PC-3 (cell line): ENCODE measurements around the gene MFNG. TPM values are rescaled to one million over a fixed set of nuclear protein-coding genes. Genes with fewer than 3 reads are reported as not detected.
A peak's percentile ranks its signal among the peaks of the same experiment; 100 is the strongest.

Experiments used
- ATAC-seq: fragments of 200-7000 bp; cut with Tn5 transposase; 2 replicates; pipeline ENCODE4 v1.9.1; 2020; ENCODE audit warnings: mild to moderate bottlenecking, moderate library complexity
- BruUV-seq: library from RNA; stranded (reverse); fragments of 400-500 nt; replicated peaks from 2 replicates; lab custom pipeline; 2021; lab: Mats Ljungman, UMichigan
- CTCF ChIA-PET: fragments of 300-600 bp; sonication (Branson Sonifier 250); formaldehyde crosslinking; loops from one replicate; lab custom pipeline; 2022; ENCODE audit warnings: antibody characterized with exemption; lab: Charles Lee
- POLR2A ChIA-PET: fragments of 300-600 bp; sonication (Branson Sonifier 250); formaldehyde crosslinking; loops from one replicate; lab custom pipeline; 2022; ENCODE audit warnings: antibody characterized with exemption; ENCODE audit not compliant: unreplicated experiment; lab: Charles Lee
- DNase-seq: peaks from one replicate; pipeline ENCODE4 v3.0.0-alpha.2; 2015
- H2AFZ ChIP-seq: fragments of 300-600 bp; sonication (generic); 2 replicates; pipeline ENCODE4 v1.6.0; 2016; ENCODE audit warnings: antibody characterized with exemption, low read length
- H3F3A ChIP-seq: fragments of 300-600 bp; sonication (generic); one replicate; pipeline ENCODE4 v1.6.0; 2017; ENCODE audit warnings: antibody characterized with exemption, low read length, control low read depth, mild to moderate bottlenecking; ENCODE audit not compliant: unreplicated experiment
- H3K27ac ChIP-seq: fragments of 300-600 bp; sonication (generic); 2 replicates; pipeline ENCODE4 v1.5.1; 2016; ENCODE audit warnings: mild to moderate bottlenecking, low read length
- H3K27me3 ChIP-seq: fragments of 300-600 bp; sonication (generic); 2 replicates; pipeline ENCODE4 v1.6.1; 2016; ENCODE audit warnings: low read length, mixed read lengths
- H3K36me3 ChIP-seq: fragments of 300-600 bp; sonication (generic); 2 replicates; pipeline ENCODE4 v1.6.1; 2016; ENCODE audit warnings: low read depth, mixed run types, low read length, mixed read lengths
- H3K4me1 ChIP-seq: fragments of 300-600 bp; sonication (generic); 2 replicates; pipeline ENCODE4 v1.5.1; 2016; ENCODE audit warnings: low read length; ENCODE audit not compliant: insufficient read depth
- H3K4me2 ChIP-seq: fragments of 300-600 bp; sonication (generic); 2 replicates; pipeline ENCODE4 v1.6.0; 2016; ENCODE audit warnings: low read length
- H3K4me3 ChIP-seq: fragments of 300-600 bp; sonication (generic); 2 replicates; pipeline ENCODE4 v1.5.1; 2016; ENCODE audit warnings: mild to moderate bottlenecking, low read length, mixed read lengths
- H3K79me2 ChIP-seq: fragments of 300-600 bp; sonication (generic); 2 replicates; pipeline ENCODE4 v1.6.1; 2017; ENCODE audit warnings: low read length, mixed read lengths
- H3K9ac ChIP-seq: fragments of 300-600 bp; sonication (generic); 2 replicates; pipeline ENCODE4 v1.6.0; 2016; ENCODE audit warnings: mild to moderate bottlenecking, low read length
- H3K9me2 ChIP-seq: fragments of 300-600 bp; sonication (generic); replicated peaks from 2 replicates; pipeline ENCODE4 v1.6.1; 2016; ENCODE audit warnings: mixed run types, low read length, mixed read lengths
- H3K9me3 ChIP-seq: fragments of 300-600 bp; sonication (generic); 2 replicates; pipeline ENCODE4 v1.6.1; 2016; ENCODE audit warnings: low read length, mixed read lengths
- H4K20me1 ChIP-seq: fragments of 300-600 bp; sonication (generic); 2 replicates; pipeline ENCODE4 v1.6.1; 2016; ENCODE audit warnings: low read length, mixed read lengths
- CTCF ChIP-seq: fragments of 300-600 bp; sonication (generic); conservative IDR thresholded peaks from 2 replicates; pipeline ENCODE4 v1.5.1; 2017; ENCODE audit warnings: antibody characterized with exemption, low read depth, mild to moderate bottlenecking, low read length
- EZH2 ChIP-seq: fragments of 300-600 bp; sonication (generic); IDR thresholded peaks from one replicate; pipeline ENCODE4 v1.6.1; 2017; ENCODE audit warnings: antibody characterized with exemption, mild to moderate bottlenecking, low read length; ENCODE audit not compliant: unreplicated experiment
- EZH2phosphoT487 ChIP-seq: fragments of 300-600 bp; sonication (generic); IDR thresholded peaks from 2 replicates; pipeline ENCODE4 v1.6.1; 2018; ENCODE audit warnings: mild to moderate bottlenecking, antibody characterized with exemption, low read length, borderline replicate concordance
- intact Hi-C: fragments of 100-400 bp; cut with micrococcal nuclease; formaldehyde crosslinking; loops from 2 replicates; pipeline ENCODE4 v1.9.0; 2023
- total RNA-seq: library from RNA; depleted of rRNA; stranded (reverse); fragments of >200 nt; gene quantifications from 2 replicates; pipeline ENCODE4 v1.2.3, GENCODE V29; 2014

MFNG gene
- total RNA-seq, 1 experiment from 2014 or later, result 1.7 TPM

DNA sequence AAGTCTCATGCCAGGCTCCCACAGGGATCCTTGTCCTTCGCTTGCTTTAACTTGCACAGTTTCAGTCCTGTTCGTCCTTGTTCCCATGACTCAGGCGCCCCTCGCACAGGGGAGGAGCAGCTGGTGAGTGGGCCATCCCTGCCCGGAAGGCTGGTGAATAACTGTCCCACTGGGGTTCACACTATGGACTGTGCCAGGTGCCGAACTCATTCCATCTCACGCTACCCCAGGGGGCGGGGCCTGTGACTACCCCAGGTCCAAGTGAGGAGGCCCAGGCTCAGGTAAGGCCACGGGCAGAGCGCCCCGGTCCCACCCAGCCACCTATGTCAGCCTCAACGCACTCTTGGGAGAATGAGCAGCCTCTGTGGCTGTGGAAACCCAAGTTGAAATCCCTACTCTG, 40.2 kb upstream of the MFNG start:
- CTCF ChIA-PET, result no interaction called here
- ATAC-seq, result peak; percentile 23

GRCh38 chr22:37525746-37526350, 39.7 kb upstream of the MFNG start:
- ChIA-PET CTCF (no interaction called here), POLR2A (interaction anchor here (0.6 kb wide), 1 partner anchor 13 kb away, joined by 3 read pairs; no protein-coding TSS in a partner anchor)
- Histone ChIP-seq H3K4me2 (peak overlapping the region; percentile 63), H3K4me1 (peaks cover 29% of the 10 kb centered on the region), H3K27ac (peak overlapping the region; percentile 82), H3K9me3 (no peaks in the 10 kb centered on the region), H4K20me1 (no peaks in the 10 kb centered on the region), H3K9me2 (no peaks in the 10 kb centered on the region), H3K4me3 (no peak overlapping the region), H2AFZ (no peak overlapping the region), H3F3A (no peaks in the 10 kb centered on the region), H3K79me2 (no peaks in the 10 kb centered on the region), H3K9ac (peak overlapping the region; percentile 35), H3K27me3 (no peaks in the 10 kb centered on the region), H3K36me3 (no peaks in the 10 kb centered on the region)
- no TSS peak for BruUV-seq
- no peak for TF ChIP-seq CTCF
- no peak for TF ChIP-seq EZH2phosphoT487
- no peak for TF ChIP-seq EZH2
- DNase-seq (peak; percentile 49), ATAC-seq (peak; percentile 42)
- intact Hi-C loops, result no loop called here

More for the DNA sequence above, 40.2 kb upstream of the MFNG start:
- no peak for DNase-seq
- peak overlapping the region; percentile 35; the same call in 1 of the 2 replicates for H3K9ac ChIP-seq
- no peaks in the 10 kb centered on the region for H4K20me1 ChIP-seq
- no peak for TF ChIP-seq EZH2phosphoT487
- TF ChIP-seq CTCF, result no peak
- TF ChIP-seq EZH2, result no peak
- H3K79me2 ChIP-seq, result no peaks in the 10 kb centered on the region
- no peaks in the 10 kb centered on the region for H3K9me3 ChIP-seq
- H3K4me2 ChIP-seq, result peak overlapping the region; percentile 63
- no peaks in the 10 kb centered on the region for H3F3A ChIP-seq
- no peaks in the 10 kb centered on the region for H3K36me3 ChIP-seq
- POLR2A ChIA-PET, result no interaction called here
- intact Hi-C loops, result no loop called here
- BruUV-seq, result no TSS peak
- H3K9me2 ChIP-seq, result no peaks in the 10 kb centered on the region
- H2AFZ ChIP-seq, result no peak overlapping the region
- H3K4me1 ChIP-seq, result peaks cover 29% of the 10 kb centered on the region
- H3K4me3 ChIP-seq, result no peak overlapping the region
- H3K27me3 ChIP-seq, result no peaks in the 10 kb centered on the region
- peak overlapping the region; percentile 82 for H3K27ac ChIP-seq

GRCh38 chr22:37525073-37525745, 39.0 kb upstream of the MFNG start:
- ChIA-PET POLR2A (interaction anchor here (0.6 kb wide), 1 partner anchor 13 kb away, joined by 3 read pairs; no protein-coding TSS in a partner anchor), CTCF (no interaction called here)
- Histone ChIP-seq H3K4me2 (peak overlapping the region; percentile 63), H2AFZ (no peak overlapping the region), H3K27ac (peak overlapping the region; percentile 82), H3K79me2 (no peaks in the 10 kb centered on the region), H3K36me3 (no peaks in the 10 kb centered on the region), H3K9me2 (no peaks in the 10 kb centered on the region), H3K4me1 (peaks cover 28% of the 10 kb centered on the region), H3K4me3 (no peak overlapping the region), H3K27me3 (no peaks in the 10 kb centered on the region), H3F3A (no peaks in the 10 kb centered on the region), H3K9ac (peak overlapping the region; percentile 62), H3K9me3 (no peaks in the 10 kb centered on the region), H4K20me1 (no peaks in the 10 kb centered on the region)
- intact Hi-C loops, result no loop called here
- DNase-seq, result peak; percentile 84
- no TSS peak for BruUV-seq
- ATAC-seq, result peak; percentile 91
- TF ChIP-seq EZH2 (no peak), EZH2phosphoT487 (no peak), CTCF (no peak)
